Measurements from ENCODE around the gene GRID1.

GRCh38 chr10:86353506-86354485 is 12.8 kb downstream of the GRID1 start:
- no peak for TF ChIP-seq SPI1 (IDR thresholded peaks at IDR 0.05; ENCODE audit: low read depth, low read length)
- TF ChIP-seq POLR2A (IDR thresholded peaks at IDR 0.05; ENCODE audit: low read depth, low read length) = no peak
- TF ChIP-seq POLR2AphosphoS5 (IDR thresholded peaks at IDR 0.05; ENCODE audit: low read depth, low read length) = no peak
- no peak for TF ChIP-seq PAX5 (IDR thresholded peaks at IDR 0.05; ENCODE audit: insufficient read depth, low read length, severe bottlenecking)

Data from GM12891 (cell line).